Retinal pigment epithelial cell (primary cell): Measurements from ENCODE around the gene RYR2.

Source experiments
- DNase-seq: peaks from one replicate; pipeline ENCODE4 v3.0.0-alpha.2; 2010; ENCODE audit warnings: low read depth
- H3K4me3 ChIP-seq: 2 replicates; pipeline ENCODE4 v1.5.1; 2011; ENCODE audit warnings: mild to moderate bottlenecking, low read length, control low read depth, moderate library complexity
- CTCF ChIP-seq: conservative IDR thresholded peaks from 2 replicates; pipeline ENCODE4 v1.5.1; 2011; ENCODE audit warnings: low read depth, low read length, control low read depth, inconsistent platforms

The RYR2 gene

GRCh38 chr1:237570530-237570929 is 528.5 kb downstream of the RYR2 start:
- peak; percentile 13 for TF ChIP-seq CTCF
- DNase-seq, result no peak
- no peak overlapping the region for H3K4me3 ChIP-seq

DNA sequence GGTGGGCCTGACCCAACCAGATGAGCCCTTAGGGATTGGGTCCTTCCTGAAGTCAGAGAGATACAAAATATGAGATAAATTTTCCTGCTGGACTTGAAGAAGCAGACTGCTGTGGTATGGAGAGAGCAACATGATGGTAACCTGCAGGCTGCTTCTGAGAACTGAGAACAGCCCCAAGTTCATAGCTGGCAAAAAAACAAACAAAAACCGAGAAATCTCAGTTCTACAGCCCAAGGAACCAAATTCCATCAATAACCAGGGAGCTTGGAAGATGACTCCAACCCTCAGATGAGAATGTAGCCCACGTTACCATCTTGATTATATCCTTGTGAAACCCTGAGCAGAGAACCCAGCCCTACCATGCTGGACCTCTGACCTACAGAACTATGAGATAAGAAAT is 532.6 kb downstream of the RYR2 start:
- TF ChIP-seq CTCF, result no peak
- no peak overlapping the region for H3K4me3 ChIP-seq
- no peak for DNase-seq

DNA sequence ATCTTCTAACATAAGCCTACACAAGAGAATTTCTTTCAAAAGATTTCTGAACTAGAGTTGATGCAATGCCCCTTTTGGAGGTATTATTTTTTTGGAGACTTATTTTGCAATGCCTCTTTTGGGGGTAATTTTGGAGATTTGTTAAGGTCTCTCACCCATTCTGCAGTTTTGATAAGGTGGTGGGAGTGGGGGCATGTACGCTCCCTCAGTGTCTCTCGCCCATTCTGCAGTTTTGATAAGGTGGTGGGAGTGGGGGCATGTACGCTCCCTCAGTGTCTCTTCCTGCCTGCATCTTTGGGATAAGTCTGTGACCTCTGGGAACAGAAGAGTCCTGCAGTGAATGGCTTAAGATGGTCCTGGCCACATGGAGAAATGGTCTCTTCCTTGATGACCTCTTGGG is 536.6 kb downstream of the RYR2 start:
- no peak for TF ChIP-seq CTCF
- H3K4me3 ChIP-seq, result no peak overlapping the region
- no peak for DNase-seq

GRCh38 chr1:237580726-237581125 is 538.7 kb downstream of the RYR2 start:
- H3K4me3 ChIP-seq, result no peak overlapping the region
- no peak for DNase-seq
- no peak for TF ChIP-seq CTCF

DNA sequence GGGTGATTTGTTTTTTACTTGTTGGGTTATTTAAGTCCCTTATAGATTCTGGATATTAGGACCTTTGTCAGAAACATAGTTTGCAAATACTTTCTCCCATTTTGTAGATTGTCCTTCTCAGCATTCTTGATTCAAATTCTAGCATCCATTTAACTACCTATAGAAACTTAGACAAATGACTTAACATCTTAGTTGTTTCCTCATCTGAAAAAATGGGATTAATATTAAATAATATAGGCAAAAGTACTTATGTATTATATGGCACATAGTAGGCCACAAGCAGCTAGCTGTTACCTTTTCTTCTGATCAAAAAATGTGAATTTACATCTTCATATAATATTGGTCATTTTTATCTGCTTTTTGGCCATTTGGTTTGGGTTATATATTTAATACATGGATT is 541.3 kb downstream of the RYR2 start:
- no peak for TF ChIP-seq CTCF
- DNase-seq, result no peak

GRCh38 chr1:237583756-237584155 is 541.8 kb downstream of the RYR2 start:
- no peak overlapping the region for H3K4me3 ChIP-seq
- no peak for DNase-seq
- no peak for TF ChIP-seq CTCF

More for the DNA sequence above, 541.3 kb downstream of the RYR2 start:
- H3K4me3 ChIP-seq, result no peak overlapping the region

GRCh38 chr1:237590386-237590785 is 548.4 kb downstream of the RYR2 start:
- no peak for DNase-seq
- no peak overlapping the region for H3K4me3 ChIP-seq
- no peak for TF ChIP-seq CTCF
